ENCODE results near the gene ZSWIM5. TPM values are rescaled to one million over a fixed set of nuclear protein-coding genes. Genes with fewer than 3 reads are reported as not detected.

ZSWIM5 gene
- total RNA-seq, 1 experiment from 2014 or later = 2.2 TPM

DNA sequence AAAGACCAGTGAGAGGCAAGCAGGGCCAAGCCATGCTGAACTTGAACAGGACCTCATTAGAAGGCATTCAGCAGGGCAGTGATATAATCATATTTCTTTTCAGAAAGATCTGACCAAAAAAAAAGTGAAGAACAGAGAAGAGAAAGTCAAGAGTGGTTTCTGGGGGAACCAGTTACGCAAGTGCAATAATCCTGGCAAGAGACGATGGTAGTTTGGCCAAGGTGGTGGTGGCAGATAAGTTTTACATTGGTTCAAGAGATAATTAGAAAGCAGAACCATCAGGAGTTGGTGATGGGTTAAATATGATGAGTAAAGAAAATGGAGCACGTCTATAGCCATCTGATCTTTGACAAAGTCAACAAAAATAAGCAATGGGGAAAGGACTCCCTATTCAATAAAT is 54.3 kb downstream of the ZSWIM5 start:
- Mint-ChIP-seq H3K9me3 (peaks cover 8% of the 10 kb centered on the region), H3K4me3 (no peak overlapping the region), H3K36me3 (no peaks in the 10 kb centered on the region), H3K27ac (no peak overlapping the region), H3K4me1 (peaks cover 7% of the 10 kb centered on the region), H3K27me3 (ENCODE audit: low read depth) (peaks cover 5% of the 10 kb centered on the region)
- ATAC-seq (no peak), DNase-seq (ENCODE audit: low spot score) (no peak)
- TF ChIP-seq KAT7 (CRISPR knock-in tag; IDR thresholded peaks at IDR 0.05; ENCODE audit: borderline replicate concordance) = no peak
- no peak for TF ChIP-seq CREM (CRISPR knock-in tag; IDR thresholded peaks at IDR 0.05)
- no peak for TF ChIP-seq TEAD4 (CRISPR knock-in tag; IDR thresholded peaks at IDR 0.05)
- TF ChIP-seq, protein P1, sequence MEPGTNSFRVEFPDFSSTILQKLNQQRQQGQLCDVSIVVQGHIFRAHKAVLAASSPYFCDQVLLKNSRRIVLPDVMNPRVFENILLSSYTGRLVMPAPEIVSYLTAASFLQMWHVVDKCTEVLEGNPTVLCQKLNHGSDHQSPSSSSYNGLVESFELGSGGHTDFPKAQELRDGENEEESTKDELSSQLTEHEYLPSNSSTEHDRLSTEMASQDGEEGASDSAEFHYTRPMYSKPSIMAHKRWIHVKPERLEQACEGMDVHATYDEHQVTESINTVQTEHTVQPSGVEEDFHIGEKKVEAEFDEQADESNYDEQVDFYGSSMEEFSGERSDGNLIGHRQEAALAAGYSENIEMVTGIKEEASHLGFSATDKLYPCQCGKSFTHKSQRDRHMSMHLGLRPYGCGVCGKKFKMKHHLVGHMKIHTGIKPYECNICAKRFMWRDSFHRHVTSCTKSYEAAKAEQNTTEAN (CRISPR knock-in tag; IDR thresholded peaks at IDR 0.05) = no peak
- TF ChIP-seq ZBTB21 (CRISPR knock-in tag; IDR thresholded peaks at IDR 0.05; ENCODE audit: borderline replicate concordance) = no peak
- TF ChIP-seq CBFB (CRISPR knock-in tag; IDR thresholded peaks at IDR 0.05; ENCODE audit: low read depth) = no peak
- no peak for TF ChIP-seq NR1H2 (CRISPR knock-in tag; IDR thresholded peaks at IDR 0.05)
- TF ChIP-seq FOXP1 (CRISPR knock-in tag; IDR thresholded peaks at IDR 0.05; ENCODE audit: borderline replicate concordance) = no peak
- no peak for TF ChIP-seq SOX15 (CRISPR knock-in tag; IDR thresholded peaks at IDR 0.05)
- no peak for TF ChIP-seq GTF2I (CRISPR knock-in tag; conservative IDR thresholded peaks at IDR 0.05)
- no peak for TF ChIP-seq TCF7 (CRISPR knock-in tag; IDR thresholded peaks at IDR 0.05; ENCODE audit: low read depth)
- TF ChIP-seq, protein P2, sequence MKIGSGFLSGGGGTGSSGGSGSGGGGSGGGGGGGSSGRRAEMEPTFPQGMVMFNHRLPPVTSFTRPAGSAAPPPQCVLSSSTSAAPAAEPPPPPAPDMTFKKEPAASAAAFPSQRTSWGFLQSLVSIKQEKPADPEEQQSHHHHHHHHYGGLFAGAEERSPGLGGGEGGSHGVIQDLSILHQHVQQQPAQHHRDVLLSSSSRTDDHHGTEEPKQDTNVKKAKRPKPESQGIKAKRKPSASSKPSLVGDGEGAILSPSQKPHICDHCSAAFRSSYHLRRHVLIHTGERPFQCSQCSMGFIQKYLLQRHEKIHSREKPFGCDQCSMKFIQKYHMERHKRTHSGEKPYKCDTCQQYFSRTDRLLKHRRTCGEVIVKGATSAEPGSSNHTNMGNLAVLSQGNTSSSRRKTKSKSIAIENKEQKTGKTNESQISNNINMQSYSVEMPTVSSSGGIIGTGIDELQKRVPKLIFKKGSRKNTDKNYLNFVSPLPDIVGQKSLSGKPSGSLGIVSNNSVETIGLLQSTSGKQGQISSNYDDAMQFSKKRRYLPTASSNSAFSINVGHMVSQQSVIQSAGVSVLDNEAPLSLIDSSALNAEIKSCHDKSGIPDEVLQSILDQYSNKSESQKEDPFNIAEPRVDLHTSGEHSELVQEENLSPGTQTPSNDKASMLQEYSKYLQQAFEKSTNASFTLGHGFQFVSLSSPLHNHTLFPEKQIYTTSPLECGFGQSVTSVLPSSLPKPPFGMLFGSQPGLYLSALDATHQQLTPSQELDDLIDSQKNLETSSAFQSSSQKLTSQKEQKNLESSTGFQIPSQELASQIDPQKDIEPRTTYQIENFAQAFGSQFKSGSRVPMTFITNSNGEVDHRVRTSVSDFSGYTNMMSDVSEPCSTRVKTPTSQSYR (CRISPR knock-in tag; IDR thresholded peaks at IDR 0.05) = no peak
- no peak for TF ChIP-seq NFE2L1 (CRISPR knock-in tag; IDR thresholded peaks at IDR 0.05)
- TF ChIP-seq, protein P3, sequence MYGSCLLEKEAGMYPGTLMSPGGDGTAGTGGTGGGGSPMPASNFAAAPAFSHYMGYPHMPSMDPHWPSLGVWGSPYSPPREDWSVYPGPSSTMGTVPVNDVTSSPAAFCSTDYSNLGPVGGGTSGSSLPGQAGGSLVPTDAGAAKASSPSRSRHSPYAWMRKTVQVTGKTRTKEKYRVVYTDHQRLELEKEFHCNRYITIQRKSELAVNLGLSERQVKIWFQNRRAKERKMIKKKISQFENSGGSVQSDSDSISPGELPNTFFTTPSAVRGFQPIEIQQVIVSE (CRISPR knock-in tag; IDR thresholded peaks at IDR 0.05; ENCODE audit: borderline replicate concordance) = no peak
- no peak for TF ChIP-seq PRRX2 (CRISPR knock-in tag; IDR thresholded peaks at IDR 0.05)
- TF ChIP-seq EMX1 (CRISPR knock-in tag; IDR thresholded peaks at IDR 0.05) = no peak
- CTCF ChIA-PET = no interaction called here
- POLR2A ChIA-PET = no interaction called here

DNA sequence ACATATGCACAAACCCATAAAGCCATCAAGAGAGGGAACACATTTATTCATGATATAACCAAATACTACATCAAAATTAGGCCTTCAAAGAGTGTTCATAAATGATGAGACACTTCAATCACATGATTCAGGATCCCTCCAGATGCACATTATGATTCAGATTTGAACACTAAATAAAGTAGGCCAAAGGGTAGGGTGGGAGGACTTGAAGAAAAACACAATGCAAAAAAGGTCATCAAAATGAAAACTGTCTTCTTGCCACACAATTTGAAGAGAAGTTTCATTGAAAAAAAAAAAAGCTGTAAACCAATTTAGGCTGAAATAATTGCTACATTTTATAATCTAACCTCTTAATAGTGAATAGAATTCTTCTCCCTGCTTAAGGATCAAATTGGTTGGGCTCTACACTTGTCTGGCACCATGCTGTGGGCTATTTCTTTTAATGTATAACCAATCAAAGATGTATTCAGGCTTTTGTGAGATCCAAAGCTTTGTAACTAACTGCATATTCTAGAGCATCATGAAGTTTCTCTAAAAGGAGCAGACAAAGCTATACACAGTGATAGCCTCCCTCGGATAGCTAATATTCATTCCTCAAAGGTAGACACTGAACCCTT is 58.1 kb downstream of the ZSWIM5 start:
- DNase-seq (ENCODE audit: low spot score) (no peak), ATAC-seq (no peak)
- Mint-ChIP-seq H3K27ac (no peak overlapping the region), H3K36me3 (no peaks in the 10 kb centered on the region), H3K9me3 (no peaks in the 10 kb centered on the region), H3K27me3 (ENCODE audit: low read depth) (no peaks in the 10 kb centered on the region), H3K4me3 (no peak overlapping the region), H3K4me1 (peaks cover 7% of the 10 kb centered on the region)
- CTCF ChIA-PET = no interaction called here
- POLR2A ChIA-PET = no interaction called here
- TF ChIP-seq FOXP1 (CRISPR knock-in tag; IDR thresholded peaks at IDR 0.05; ENCODE audit: borderline replicate concordance) (no peak), MXD4 (CRISPR knock-in tag; IDR thresholded peaks at IDR 0.05; ENCODE audit: borderline replicate concordance) (no peak), ETV6 (CRISPR knock-in tag; IDR thresholded peaks at IDR 0.05) (no peak), ZNF263 (CRISPR knock-in tag; IDR thresholded peaks at IDR 0.05; ENCODE audit: low read depth) (no peak), CBFB (CRISPR knock-in tag; IDR thresholded peaks at IDR 0.05; ENCODE audit: low read depth) (no peak), ZNF121 (CRISPR knock-in tag; IDR thresholded peaks at IDR 0.05) (no peak), EMX1 (CRISPR knock-in tag; IDR thresholded peaks at IDR 0.05) (no peak)
- TF ChIP-seq, protein P4, sequence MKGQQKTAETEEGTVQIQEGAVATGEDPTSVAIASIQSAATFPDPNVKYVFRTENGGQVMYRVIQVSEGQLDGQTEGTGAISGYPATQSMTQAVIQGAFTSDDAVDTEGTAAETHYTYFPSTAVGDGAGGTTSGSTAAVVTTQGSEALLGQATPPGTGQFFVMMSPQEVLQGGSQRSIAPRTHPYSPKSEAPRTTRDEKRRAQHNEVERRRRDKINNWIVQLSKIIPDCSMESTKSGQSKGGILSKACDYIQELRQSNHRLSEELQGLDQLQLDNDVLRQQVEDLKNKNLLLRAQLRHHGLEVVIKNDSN (CRISPR knock-in tag; IDR thresholded peaks at IDR 0.05) = no peak
- TF ChIP-seq, protein P5, sequence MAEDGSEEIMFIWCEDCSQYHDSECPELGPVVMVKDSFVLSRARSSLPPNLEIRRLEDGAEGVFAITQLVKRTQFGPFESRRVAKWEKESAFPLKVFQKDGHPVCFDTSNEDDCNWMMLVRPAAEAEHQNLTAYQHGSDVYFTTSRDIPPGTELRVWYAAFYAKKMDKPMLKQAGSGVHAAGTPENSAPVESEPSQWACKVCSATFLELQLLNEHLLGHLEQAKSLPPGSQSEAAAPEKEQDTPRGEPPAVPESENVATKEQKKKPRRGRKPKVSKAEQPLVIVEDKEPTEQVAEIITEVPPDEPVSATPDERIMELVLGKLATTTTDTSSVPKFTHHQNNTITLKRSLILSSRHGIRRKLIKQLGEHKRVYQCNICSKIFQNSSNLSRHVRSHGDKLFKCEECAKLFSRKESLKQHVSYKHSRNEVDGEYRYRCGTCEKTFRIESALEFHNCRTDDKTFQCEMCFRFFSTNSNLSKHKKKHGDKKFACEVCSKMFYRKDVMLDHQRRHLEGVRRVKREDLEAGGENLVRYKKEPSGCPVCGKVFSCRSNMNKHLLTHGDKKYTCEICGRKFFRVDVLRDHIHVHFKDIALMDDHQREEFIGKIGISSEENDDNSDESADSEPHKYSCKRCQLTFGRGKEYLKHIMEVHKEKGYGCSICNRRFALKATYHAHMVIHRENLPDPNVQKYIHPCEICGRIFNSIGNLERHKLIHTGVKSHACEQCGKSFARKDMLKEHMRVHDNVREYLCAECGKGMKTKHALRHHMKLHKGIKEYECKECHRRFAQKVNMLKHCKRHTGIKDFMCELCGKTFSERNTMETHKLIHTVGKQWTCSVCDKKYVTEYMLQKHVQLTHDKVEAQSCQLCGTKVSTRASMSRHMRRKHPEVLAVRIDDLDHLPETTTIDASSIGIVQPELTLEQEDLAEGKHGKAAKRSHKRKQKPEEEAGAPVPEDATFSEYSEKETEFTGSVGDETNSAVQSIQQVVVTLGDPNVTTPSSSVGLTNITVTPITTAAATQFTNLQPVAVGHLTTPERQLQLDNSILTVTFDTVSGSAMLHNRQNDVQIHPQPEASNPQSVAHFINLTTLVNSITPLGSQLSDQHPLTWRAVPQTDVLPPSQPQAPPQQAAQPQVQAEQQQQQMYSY (CRISPR knock-in tag; IDR thresholded peaks at IDR 0.05) = no peak
- TF ChIP-seq, protein P6, sequence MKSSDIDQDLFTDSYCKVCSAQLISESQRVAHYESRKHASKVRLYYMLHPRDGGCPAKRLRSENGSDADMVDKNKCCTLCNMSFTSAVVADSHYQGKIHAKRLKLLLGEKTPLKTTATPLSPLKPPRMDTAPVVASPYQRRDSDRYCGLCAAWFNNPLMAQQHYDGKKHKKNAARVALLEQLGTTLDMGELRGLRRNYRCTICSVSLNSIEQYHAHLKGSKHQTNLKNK (CRISPR knock-in tag; IDR thresholded peaks at IDR 0.05) = no peak

All from WTC11 (cell line).